ENCODE results near the gene PTPN13.

Gene PTPN13

DNA sequence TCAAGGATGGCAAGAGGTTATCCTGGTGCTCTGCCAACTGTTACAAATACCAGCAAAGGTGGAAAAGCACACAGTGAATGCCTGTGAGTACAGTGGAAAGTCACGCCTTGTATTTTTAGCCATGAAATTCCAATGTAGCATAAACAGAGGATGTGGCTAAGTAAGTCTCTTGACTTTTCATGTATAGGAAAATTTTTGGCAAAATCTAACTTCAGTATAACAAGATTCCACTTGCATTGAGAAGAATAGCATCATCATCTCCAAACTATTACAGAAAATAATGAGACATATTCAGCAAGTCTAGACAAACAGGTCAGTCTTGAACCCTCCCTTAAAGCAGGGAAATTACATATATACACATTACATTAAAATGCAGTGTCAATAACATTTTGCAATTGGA is 247.2 kb downstream of the PTPN13 start:
- no peaks in the 10 kb centered on the region for H3K36me3 ChIP-seq (ENCODE audit: insufficient read depth)

GRCh38 chr4:86845593-86845992 is 251.5 kb downstream of the PTPN13 start:
- H3K27ac ChIP-seq: no peak overlapping the region
- H2AFZ ChIP-seq (ENCODE audit: low read depth): no peak overlapping the region
- no peaks in the 10 kb centered on the region for H3K27me3 ChIP-seq (ENCODE audit: insufficient read depth, low read depth)
- H3K4me2 ChIP-seq: no peak overlapping the region
- no peaks in the 10 kb centered on the region for H3K4me1 ChIP-seq (ENCODE audit: low read depth, poor library complexity, severe bottlenecking)
- H3K36me3 ChIP-seq (ENCODE audit: insufficient read depth): no peaks in the 10 kb centered on the region
- H3K9ac ChIP-seq: no peak overlapping the region
- TF ChIP-seq, protein P1, sequence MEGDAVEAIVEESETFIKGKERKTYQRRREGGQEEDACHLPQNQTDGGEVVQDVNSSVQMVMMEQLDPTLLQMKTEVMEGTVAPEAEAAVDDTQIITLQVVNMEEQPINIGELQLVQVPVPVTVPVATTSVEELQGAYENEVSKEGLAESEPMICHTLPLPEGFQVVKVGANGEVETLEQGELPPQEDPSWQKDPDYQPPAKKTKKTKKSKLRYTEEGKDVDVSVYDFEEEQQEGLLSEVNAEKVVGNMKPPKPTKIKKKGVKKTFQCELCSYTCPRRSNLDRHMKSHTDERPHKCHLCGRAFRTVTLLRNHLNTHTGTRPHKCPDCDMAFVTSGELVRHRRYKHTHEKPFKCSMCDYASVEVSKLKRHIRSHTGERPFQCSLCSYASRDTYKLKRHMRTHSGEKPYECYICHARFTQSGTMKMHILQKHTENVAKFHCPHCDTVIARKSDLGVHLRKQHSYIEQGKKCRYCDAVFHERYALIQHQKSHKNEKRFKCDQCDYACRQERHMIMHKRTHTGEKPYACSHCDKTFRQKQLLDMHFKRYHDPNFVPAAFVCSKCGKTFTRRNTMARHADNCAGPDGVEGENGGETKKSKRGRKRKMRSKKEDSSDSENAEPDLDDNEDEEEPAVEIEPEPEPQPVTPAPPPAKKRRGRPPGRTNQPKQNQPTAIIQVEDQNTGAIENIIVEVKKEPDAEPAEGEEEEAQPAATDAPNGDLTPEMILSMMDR (conservative IDR thresholded peaks at IDR 0.05; ENCODE audit: low read depth, low read length): no peak
- no peaks in the 10 kb centered on the region for H3K79me2 ChIP-seq (ENCODE audit: insufficient read depth, low read depth)
- H3K4me3 ChIP-seq (IDR thresholded peaks at IDR 0.05; ENCODE audit: insufficient read depth, low read depth, low read length): no peak overlapping the region
- H4K20me1 ChIP-seq (ENCODE audit: insufficient read depth): no peaks in the 10 kb centered on the region

More for the DNA sequence above, 247.2 kb downstream of the PTPN13 start:
- H4K20me1 ChIP-seq (ENCODE audit: insufficient read depth): no peaks in the 10 kb centered on the region
- no peak overlapping the region for H3K4me3 ChIP-seq (IDR thresholded peaks at IDR 0.05; ENCODE audit: insufficient read depth, low read depth, low read length)
- no peaks in the 10 kb centered on the region for H3K27me3 ChIP-seq (ENCODE audit: insufficient read depth, low read depth)
- no peak overlapping the region for H2AFZ ChIP-seq (ENCODE audit: low read depth)
- no peak overlapping the region for H3K27ac ChIP-seq
- TF ChIP-seq, protein P1 (conservative IDR thresholded peaks at IDR 0.05; ENCODE audit: low read depth, low read length): no peak
- H3K79me2 ChIP-seq (ENCODE audit: insufficient read depth, low read depth): no peaks in the 10 kb centered on the region
- no peak overlapping the region for H3K4me2 ChIP-seq
- no peaks in the 10 kb centered on the region for H3K4me1 ChIP-seq (ENCODE audit: low read depth, poor library complexity, severe bottlenecking)
- H3K9ac ChIP-seq: no peak overlapping the region

DNA sequence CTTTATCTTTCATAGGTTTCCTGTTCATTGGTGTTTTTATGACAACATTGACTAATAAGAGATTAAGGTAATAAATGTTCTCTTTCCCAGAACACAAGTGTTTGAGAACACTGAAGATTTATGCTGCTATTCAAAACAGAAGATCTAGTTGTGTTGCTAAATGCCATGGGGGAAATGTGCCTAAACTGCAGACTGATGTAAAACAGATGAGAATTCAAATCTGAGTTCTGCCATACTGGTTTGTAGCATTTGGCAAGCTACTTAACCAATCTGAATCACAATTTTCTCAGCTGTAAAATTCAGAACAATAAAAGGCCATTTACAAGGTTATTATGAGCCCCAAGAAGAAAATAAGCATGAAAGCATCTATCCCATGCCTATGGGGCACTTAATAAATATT is 252.8 kb downstream of the PTPN13 start:
- no peak overlapping the region for H2AFZ ChIP-seq (ENCODE audit: low read depth)
- no peaks in the 10 kb centered on the region for H3K79me2 ChIP-seq (ENCODE audit: insufficient read depth, low read depth)
- no peaks in the 10 kb centered on the region for H3K27me3 ChIP-seq (ENCODE audit: insufficient read depth, low read depth)
- no peaks in the 10 kb centered on the region for H3K36me3 ChIP-seq (ENCODE audit: insufficient read depth)
- H3K9ac ChIP-seq: no peak overlapping the region
- H4K20me1 ChIP-seq (ENCODE audit: insufficient read depth): no peaks in the 10 kb centered on the region
- TF ChIP-seq, protein P1 (conservative IDR thresholded peaks at IDR 0.05; ENCODE audit: low read depth, low read length): no peak
- H3K4me3 ChIP-seq (IDR thresholded peaks at IDR 0.05; ENCODE audit: insufficient read depth, low read depth, low read length): no peak overlapping the region
- no peaks in the 10 kb centered on the region for H3K4me1 ChIP-seq (ENCODE audit: low read depth, poor library complexity, severe bottlenecking)
- H3K4me2 ChIP-seq: no peak overlapping the region
- H3K27ac ChIP-seq: no peak overlapping the region

DNA sequence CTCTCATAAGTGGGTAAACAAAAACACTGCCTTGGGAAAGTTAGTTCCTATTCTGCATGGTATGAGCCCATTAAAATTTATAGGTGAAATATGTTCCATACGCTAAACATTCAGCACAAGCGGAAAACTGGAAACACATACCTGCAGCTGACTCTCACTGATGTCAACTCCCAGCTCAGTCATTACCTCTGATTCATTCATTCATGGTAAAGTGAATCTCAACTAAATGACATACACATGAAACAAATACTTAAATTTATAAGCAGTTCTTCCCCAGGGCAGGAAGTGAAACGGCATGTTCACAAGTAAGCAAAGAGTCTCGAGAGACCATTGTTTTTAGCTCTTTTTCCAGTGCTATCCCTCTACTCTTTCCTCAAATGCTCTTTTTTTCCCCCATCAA is 253.5 kb downstream of the PTPN13 start:
- Histone ChIP-seq H3K4me1 (ENCODE audit: low read depth, poor library complexity, severe bottlenecking) (no peaks in the 10 kb centered on the region), H3K4me3 (IDR thresholded peaks at IDR 0.05; ENCODE audit: insufficient read depth, low read depth, low read length) (no peak overlapping the region), H3K9ac (no peak overlapping the region), H3K27me3 (ENCODE audit: insufficient read depth, low read depth) (no peaks in the 10 kb centered on the region), H2AFZ (ENCODE audit: low read depth) (no peak overlapping the region), H4K20me1 (ENCODE audit: insufficient read depth) (no peaks in the 10 kb centered on the region), H3K36me3 (ENCODE audit: insufficient read depth) (no peaks in the 10 kb centered on the region), H3K79me2 (ENCODE audit: insufficient read depth, low read depth) (no peaks in the 10 kb centered on the region), H3K27ac (no peak overlapping the region), H3K4me2 (no peak overlapping the region)
- TF ChIP-seq, protein P1 (conservative IDR thresholded peaks at IDR 0.05; ENCODE audit: low read depth, low read length): no peak
